Measurements from ENCODE around the gene ARMC8.

Gene ARMC8

DNA sequence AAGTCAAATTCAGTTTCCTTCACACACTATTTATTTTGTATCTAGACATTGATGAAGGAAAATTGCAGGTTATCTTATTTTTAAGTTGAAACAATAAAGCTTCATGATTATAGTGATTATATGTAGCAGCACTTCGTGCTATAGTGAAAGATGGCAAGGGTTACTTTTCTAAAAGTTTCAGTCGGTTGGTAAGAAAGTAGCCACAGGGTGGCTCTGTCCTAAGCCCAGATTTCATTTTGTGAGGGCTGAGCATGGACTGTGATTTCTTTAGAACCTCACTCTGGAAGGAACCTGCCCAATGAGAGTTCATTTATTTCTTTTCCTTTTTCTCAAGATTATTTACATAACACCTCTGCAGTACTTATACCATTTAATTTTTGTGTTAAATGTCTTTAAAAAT lies 76.0 kb downstream of the ARMC8 start:
- no peak for TF ChIP-seq POLR2AphosphoS5 (IDR thresholded peaks at IDR 0.05; ENCODE audit: low read depth)
- TF ChIP-seq SPI1 (IDR thresholded peaks at IDR 0.05; ENCODE audit: borderline replicate concordance, low read depth) = no peak
- no peak for TF ChIP-seq GABPA (IDR thresholded peaks at IDR 0.05; ENCODE audit: low read depth)
- TF ChIP-seq, protein P1, sequence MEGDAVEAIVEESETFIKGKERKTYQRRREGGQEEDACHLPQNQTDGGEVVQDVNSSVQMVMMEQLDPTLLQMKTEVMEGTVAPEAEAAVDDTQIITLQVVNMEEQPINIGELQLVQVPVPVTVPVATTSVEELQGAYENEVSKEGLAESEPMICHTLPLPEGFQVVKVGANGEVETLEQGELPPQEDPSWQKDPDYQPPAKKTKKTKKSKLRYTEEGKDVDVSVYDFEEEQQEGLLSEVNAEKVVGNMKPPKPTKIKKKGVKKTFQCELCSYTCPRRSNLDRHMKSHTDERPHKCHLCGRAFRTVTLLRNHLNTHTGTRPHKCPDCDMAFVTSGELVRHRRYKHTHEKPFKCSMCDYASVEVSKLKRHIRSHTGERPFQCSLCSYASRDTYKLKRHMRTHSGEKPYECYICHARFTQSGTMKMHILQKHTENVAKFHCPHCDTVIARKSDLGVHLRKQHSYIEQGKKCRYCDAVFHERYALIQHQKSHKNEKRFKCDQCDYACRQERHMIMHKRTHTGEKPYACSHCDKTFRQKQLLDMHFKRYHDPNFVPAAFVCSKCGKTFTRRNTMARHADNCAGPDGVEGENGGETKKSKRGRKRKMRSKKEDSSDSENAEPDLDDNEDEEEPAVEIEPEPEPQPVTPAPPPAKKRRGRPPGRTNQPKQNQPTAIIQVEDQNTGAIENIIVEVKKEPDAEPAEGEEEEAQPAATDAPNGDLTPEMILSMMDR (IDR thresholded peaks at IDR 0.05; ENCODE audit: insufficient read depth, low read length) = no peak
- TF ChIP-seq, protein P2, sequence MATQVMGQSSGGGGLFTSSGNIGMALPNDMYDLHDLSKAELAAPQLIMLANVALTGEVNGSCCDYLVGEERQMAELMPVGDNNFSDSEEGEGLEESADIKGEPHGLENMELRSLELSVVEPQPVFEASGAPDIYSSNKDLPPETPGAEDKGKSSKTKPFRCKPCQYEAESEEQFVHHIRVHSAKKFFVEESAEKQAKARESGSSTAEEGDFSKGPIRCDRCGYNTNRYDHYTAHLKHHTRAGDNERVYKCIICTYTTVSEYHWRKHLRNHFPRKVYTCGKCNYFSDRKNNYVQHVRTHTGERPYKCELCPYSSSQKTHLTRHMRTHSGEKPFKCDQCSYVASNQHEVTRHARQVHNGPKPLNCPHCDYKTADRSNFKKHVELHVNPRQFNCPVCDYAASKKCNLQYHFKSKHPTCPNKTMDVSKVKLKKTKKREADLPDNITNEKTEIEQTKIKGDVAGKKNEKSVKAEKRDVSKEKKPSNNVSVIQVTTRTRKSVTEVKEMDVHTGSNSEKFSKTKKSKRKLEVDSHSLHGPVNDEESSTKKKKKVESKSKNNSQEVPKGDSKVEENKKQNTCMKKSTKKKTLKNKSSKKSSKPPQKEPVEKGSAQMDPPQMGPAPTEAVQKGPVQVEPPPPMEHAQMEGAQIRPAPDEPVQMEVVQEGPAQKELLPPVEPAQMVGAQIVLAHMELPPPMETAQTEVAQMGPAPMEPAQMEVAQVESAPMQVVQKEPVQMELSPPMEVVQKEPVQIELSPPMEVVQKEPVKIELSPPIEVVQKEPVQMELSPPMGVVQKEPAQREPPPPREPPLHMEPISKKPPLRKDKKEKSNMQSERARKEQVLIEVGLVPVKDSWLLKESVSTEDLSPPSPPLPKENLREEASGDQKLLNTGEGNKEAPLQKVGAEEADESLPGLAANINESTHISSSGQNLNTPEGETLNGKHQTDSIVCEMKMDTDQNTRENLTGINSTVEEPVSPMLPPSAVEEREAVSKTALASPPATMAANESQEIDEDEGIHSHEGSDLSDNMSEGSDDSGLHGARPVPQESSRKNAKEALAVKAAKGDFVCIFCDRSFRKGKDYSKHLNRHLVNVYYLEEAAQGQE (IDR thresholded peaks at IDR 0.05; ENCODE audit: insufficient replicate concordance, low read depth) = no peak

DNA sequence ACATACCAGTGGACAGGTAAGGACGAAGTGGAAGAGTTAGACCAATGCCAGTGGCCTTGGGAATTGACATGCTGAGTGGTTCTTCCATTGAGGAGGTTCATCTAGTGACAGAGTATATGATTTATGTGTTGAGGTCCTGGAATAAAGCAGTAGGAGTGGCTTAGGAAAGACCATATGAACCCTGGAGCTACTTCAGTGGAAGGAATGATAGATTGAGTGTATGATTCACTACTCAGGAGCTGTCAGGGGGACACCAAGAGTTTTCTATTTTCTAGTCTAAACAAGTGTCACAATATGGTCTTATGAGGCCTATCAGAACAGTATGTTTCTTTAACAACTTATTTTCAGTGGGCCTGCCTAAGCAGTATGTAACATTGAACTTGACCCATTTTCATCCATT lies 78.6 kb downstream of the ARMC8 start:
- no peak overlapping the region for H3K27ac ChIP-seq (replicated peaks)
- no peak for DNase-seq (ENCODE audit: low read depth in 1 of 2, low spot score in 1 of 2)
- no peaks in the 10 kb centered on the region for H3K27me3 ChIP-seq (ENCODE audit: insufficient read depth, poor library complexity, severe bottlenecking)
- H3K4me3 ChIP-seq (replicated peaks; ENCODE audit: insufficient read depth, low read length) = no peak overlapping the region
- TF ChIP-seq SPI1 (IDR thresholded peaks at IDR 0.05; ENCODE audit: borderline replicate concordance, low read depth) (no peak), POLR2AphosphoS5 (IDR thresholded peaks at IDR 0.05; ENCODE audit: low read depth) (no peak), GABPA (IDR thresholded peaks at IDR 0.05; ENCODE audit: low read depth) (no peak)
- TF ChIP-seq, protein P2 (IDR thresholded peaks at IDR 0.05; ENCODE audit: insufficient replicate concordance, low read depth) = no peak
- TF ChIP-seq, protein P1 (IDR thresholded peaks at IDR 0.05; ENCODE audit: insufficient read depth, low read length) = no peak

More for the DNA sequence above, 76.0 kb downstream of the ARMC8 start:
- Histone ChIP-seq H3K27ac (replicated peaks) (no peak overlapping the region), H3K4me3 (replicated peaks; ENCODE audit: insufficient read depth, low read length) (no peak overlapping the region), H3K27me3 (ENCODE audit: insufficient read depth, poor library complexity, severe bottlenecking) (no peaks in the 10 kb centered on the region)
- DNase-seq (ENCODE audit: low read depth in 1 of 2, low spot score in 1 of 2) = no peak

DNA sequence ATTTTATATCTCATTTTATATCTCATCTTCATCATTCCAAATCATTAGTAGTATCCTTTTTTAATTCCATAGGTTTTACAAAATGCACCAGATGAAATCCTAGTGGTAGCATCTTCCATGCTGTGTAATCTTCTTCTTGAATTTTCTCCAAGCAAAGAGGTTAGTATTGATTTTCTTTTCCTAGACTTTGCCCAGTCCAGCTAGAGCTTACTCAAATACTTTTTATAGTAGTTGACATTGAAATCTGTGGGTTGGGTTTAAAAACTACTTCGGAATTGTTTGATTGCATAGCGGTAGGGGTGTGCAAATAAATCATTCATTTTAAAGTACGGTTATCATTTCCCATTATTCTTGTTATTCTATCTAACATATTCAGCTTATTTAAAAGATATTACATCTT lies 80.0 kb downstream of the ARMC8 start:
- no peaks in the 10 kb centered on the region for H3K27me3 ChIP-seq (ENCODE audit: insufficient read depth, poor library complexity, severe bottlenecking)
- H3K4me3 ChIP-seq (replicated peaks; ENCODE audit: insufficient read depth, low read length) = no peak overlapping the region
- no peak for DNase-seq (ENCODE audit: low read depth in 1 of 2, low spot score in 1 of 2)
- H3K27ac ChIP-seq (replicated peaks) = no peak overlapping the region
- TF ChIP-seq, protein P2 (IDR thresholded peaks at IDR 0.05; ENCODE audit: insufficient replicate concordance, low read depth) = no peak
- TF ChIP-seq GABPA (IDR thresholded peaks at IDR 0.05; ENCODE audit: low read depth) (no peak), POLR2AphosphoS5 (IDR thresholded peaks at IDR 0.05; ENCODE audit: low read depth) (no peak), SPI1 (IDR thresholded peaks at IDR 0.05; ENCODE audit: borderline replicate concordance, low read depth) (no peak)
- TF ChIP-seq, protein P1 (IDR thresholded peaks at IDR 0.05; ENCODE audit: insufficient read depth, low read length) = no peak

Data from HL-60 (cell line).